ENCODE results near the gene DCXR. TPM values are rescaled to one million over a fixed set of nuclear protein-coding genes. Genes with fewer than 3 reads are reported as not detected.

The DCXR gene
- total and polyA plus RNA-seq, 2 of the 13 experiments (the other 11 are each of a cell fraction or from before 2014, with no cell fraction given) = 287 to 311 TPM

GRCh38 chr17:82022310-82022980, 15.1 kb downstream of the DCXR start, which contains the start of gene CENPX (continued):
- TF ChIP-seq ZNF44 (CRISPR knock-in tag; IDR thresholded peaks at IDR 0.05) (peak; percentile 41; the same call in 1 of the 2 replicates), ZNF644 (CRISPR knock-in tag; IDR thresholded peaks at IDR 0.05; ENCODE audit: low read depth) (no peak), SNAI1 (CRISPR knock-in tag; IDR thresholded peaks at IDR 0.05; ENCODE audit: borderline replicate concordance) (no peak), ELF4 (CRISPR knock-in tag; IDR thresholded peaks at IDR 0.05; ENCODE audit: borderline replicate concordance) (no peak), ZNF740 (CRISPR knock-in tag; IDR thresholded peaks at IDR 0.05) (no peak), MEIS1 (CRISPR knock-in tag; IDR thresholded peaks at IDR 0.05; ENCODE audit: borderline replicate concordance) (peak; percentile 95), TFDP2 (CRISPR knock-in tag; IDR thresholded peaks at IDR 0.05) (no peak), ZNF768 (CRISPR knock-in tag; IDR thresholded peaks at IDR 0.05) (peak; percentile 68), ZBTB46 (CRISPR knock-in tag; IDR thresholded peaks at IDR 0.05; ENCODE audit: borderline replicate concordance) (0 out of 2 replicates have a peak, but pooled peaks have one; percentile 45), BCLAF1 (IDR thresholded peaks at IDR 0.05) (no peak), ZNF382 (CRISPR knock-in tag; IDR thresholded peaks at IDR 0.05; ENCODE audit: borderline replicate concordance) (no peak), KDM5B (CRISPR knock-in tag; IDR thresholded peaks at IDR 0.05; ENCODE audit: borderline replicate concordance) (peak; percentile 93), ZNF224 (CRISPR knock-in tag; IDR thresholded peaks at IDR 0.05) (0 out of 2 replicates have a peak, but pooled peaks have one; percentile 39), STAT5B (CRISPR knock-in tag; IDR thresholded peaks at IDR 0.05) (0 out of 2 replicates have a peak, but pooled peaks have one; percentile 42), HES4 (CRISPR knock-in tag; IDR thresholded peaks at IDR 0.05; ENCODE audit: borderline replicate concordance) (peak; percentile 52), ZNF574 (CRISPR knock-in tag; IDR thresholded peaks at IDR 0.05) (peak; percentile 72; the same call in 1 of the 2 replicates), ZNF562 (CRISPR knock-in tag; IDR thresholded peaks at IDR 0.05; ENCODE audit: borderline replicate concordance) (no peak), GATA4 (IDR thresholded peaks at IDR 0.05; ENCODE audit: borderline replicate concordance, low read depth) (peak; percentile 47; the same call in 1 of the 2 replicates), SALL2 (CRISPR knock-in tag; IDR thresholded peaks at IDR 0.05) (peak; percentile 82; the same call in 1 of the 2 replicates), ZNF619 (CRISPR knock-in tag; IDR thresholded peaks at IDR 0.05) (0 out of 2 replicates have a peak, but pooled peaks have one; percentile 69)
